Gastroesophageal sphincter (tissue), 4 donors: ENCODE results near the gene USP46. TPM values are rescaled to one million over a fixed set of nuclear protein-coding genes. Genes with fewer than 3 reads are reported as not detected.

Source experiments
- ATAC-seq: fragments of 150-250 bp; one replicate; pipeline ENCODE4 v1.9.1; 2016; ENCODE audit warnings: mild to moderate bottlenecking, moderate library complexity
- H3K27ac ChIP-seq, 4 donors: fragments of 200-600 bp; sonication (generic) in 3 of 4; 1 replicate in 3 of 4; 2 replicates in 1 of 4; pipeline ENCODE4 v1.5.1; 2016 to 2019
- H3K27me3 ChIP-seq: fragments of 200-600 bp; sonication (generic); one replicate; pipeline ENCODE4 v1.5.1; 2019
- H3K36me3 ChIP-seq, 2 donors: fragments of 200-600 bp; sonication (generic); one replicate each; pipeline ENCODE4 v1.5.1; 2019; ENCODE audit warnings: control low read depth in 1 of 2
- H3K4me1 ChIP-seq, 3 donors: fragments of 200-600 bp; sonication (generic); 1 replicate in 2 of 3; 2 replicates in 1 of 3; pipeline ENCODE4 v1.5.1; 2016 to 2019; ENCODE audit warnings: control low read depth in 2 of 3
- H3K4me3 ChIP-seq, 2 donors: fragments of 200-600 bp; sonication (generic); one replicate each; pipeline ENCODE4 v1.5.1; 2019; ENCODE audit warnings: mild to moderate bottlenecking in 1 of 2, moderate library complexity in 1 of 2
- H3K9me3 ChIP-seq, 3 donors: fragments of 200-600 bp; sonication (generic); one replicate each; pipeline ENCODE4 v1.5.1; 2017 to 2019; ENCODE audit warnings: control low read depth in 2 of 3
- EP300 ChIP-seq: sonication (generic); formaldehyde crosslinking; IDR thresholded peaks from one replicate; pipeline ENCODE4 v1.6.1; 2017; ENCODE audit warnings: antibody characterized with exemption, mild to moderate bottlenecking
- POLR2A ChIP-seq, 2 donors: fragments of 450-650 bp; IDR thresholded peaks; one replicate each; pipeline ENCODE4 v1.6.1; 2017; ENCODE audit warnings: antibody characterized with exemption in 2 of 2, mild to moderate bottlenecking in 2 of 2, moderate library complexity in 1 of 2
- POLR2AphosphoS5 ChIP-seq: sonication (generic); formaldehyde crosslinking; IDR thresholded peaks from one replicate; pipeline ENCODE4 v1.6.1; 2017; ENCODE audit warnings: antibody characterized with exemption
- WGBS, 2 donors: methylation state at CpG; one replicate each; pipeline ENCODE4 v1.1.5; 2018; ENCODE audit warnings: low coverage in 1 of 2; 5-methylcytosine and 5-hydroxymethylcytosine counted together
- total RNA-seq, 4 donors: library from RNA; depleted of rRNA; stranded (reverse); fragments of >200 nt; gene quantifications; one replicate each; pipeline ENCODE4 v1.1.0, GENCODE V29; 2016
- TF ChIP-seq, protein P1 (sequence below), 4 experiments: fragments of 200-600 bp in 2 of 4; fragments of 450-650 bp in 2 of 4; sonication (generic) in 1 of 4; IDR thresholded peaks; one replicate each; pipeline ENCODE4 v1.5.1; 2017 to 2019; ENCODE audit warnings: antibody characterized with exemption in 4 of 4, mild to moderate bottlenecking in 2 of 4, moderate library complexity in 2 of 4

Gene USP46
- total RNA-seq, 4 donors from 2014 or later: 8.1 to 9.5 (median 8.7) TPM

DNA sequence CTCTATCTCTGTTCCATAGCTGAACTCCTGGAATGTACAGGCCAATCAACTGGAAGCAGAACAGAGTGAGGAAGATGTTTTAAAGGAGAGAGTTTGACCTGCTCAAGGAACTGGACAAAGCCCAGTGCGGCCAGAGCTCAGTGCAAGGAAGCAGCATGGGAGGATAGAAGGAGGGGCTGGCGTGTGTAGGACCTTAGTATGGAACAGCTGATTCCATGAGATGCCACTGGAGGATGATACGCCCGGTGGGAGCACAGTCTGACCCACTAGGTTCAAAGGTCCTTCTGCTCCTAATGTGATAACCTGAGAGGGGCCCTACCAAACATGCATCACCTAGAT lies 81.5 kb downstream of the USP46 start:
- TF ChIP-seq POLR2AphosphoS5: no peak
- no peak for TF ChIP-seq POLR2A (IDR thresholded peaks at IDR 0.05)
- no peak for TF ChIP-seq EP300
- TF ChIP-seq, protein P1, sequence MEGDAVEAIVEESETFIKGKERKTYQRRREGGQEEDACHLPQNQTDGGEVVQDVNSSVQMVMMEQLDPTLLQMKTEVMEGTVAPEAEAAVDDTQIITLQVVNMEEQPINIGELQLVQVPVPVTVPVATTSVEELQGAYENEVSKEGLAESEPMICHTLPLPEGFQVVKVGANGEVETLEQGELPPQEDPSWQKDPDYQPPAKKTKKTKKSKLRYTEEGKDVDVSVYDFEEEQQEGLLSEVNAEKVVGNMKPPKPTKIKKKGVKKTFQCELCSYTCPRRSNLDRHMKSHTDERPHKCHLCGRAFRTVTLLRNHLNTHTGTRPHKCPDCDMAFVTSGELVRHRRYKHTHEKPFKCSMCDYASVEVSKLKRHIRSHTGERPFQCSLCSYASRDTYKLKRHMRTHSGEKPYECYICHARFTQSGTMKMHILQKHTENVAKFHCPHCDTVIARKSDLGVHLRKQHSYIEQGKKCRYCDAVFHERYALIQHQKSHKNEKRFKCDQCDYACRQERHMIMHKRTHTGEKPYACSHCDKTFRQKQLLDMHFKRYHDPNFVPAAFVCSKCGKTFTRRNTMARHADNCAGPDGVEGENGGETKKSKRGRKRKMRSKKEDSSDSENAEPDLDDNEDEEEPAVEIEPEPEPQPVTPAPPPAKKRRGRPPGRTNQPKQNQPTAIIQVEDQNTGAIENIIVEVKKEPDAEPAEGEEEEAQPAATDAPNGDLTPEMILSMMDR (IDR thresholded peaks at IDR 0.05): no peak

DNA sequence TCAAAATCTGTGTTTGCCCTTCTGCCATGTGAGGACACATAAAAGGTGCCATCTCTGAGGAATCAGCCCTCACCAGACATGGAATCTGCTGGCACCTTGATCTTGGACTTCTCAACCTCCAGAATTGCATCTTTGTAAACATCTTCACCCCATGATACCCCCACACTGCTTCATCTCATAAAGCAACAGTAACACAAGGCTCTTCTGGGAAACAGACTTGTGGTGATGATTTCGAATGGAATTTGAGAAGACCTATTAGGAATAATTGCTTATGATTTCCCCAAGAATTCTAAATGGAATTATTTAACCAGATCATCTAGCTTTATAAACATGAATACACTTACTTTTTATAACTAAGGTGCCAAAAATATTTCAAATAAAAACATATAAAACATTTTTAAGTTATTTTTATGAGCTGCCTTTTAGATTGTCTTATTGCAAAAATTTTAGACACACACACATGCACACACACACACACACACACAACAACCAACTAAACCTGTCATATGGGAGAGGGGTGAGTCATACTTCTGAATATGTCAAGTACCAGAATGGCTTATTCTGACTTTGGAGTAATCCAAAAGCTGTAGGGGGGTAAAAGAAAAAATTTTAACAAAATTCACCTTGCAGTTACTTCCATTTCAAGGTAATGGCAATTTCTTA lies 82.0 kb downstream of the USP46 start:
- H3K4me3 ChIP-seq: no peak overlapping the region
- 82 to 86% methylated on average over 1 of the region's 1 CpG for WGBS, 2 donors
- no peaks in the 10 kb centered on the region for H3K36me3 ChIP-seq
- ATAC-seq: no peak
- TF ChIP-seq, protein P1 (IDR thresholded peaks at IDR 0.05): no peak
- TF ChIP-seq POLR2AphosphoS5 (no peak), EP300 (no peak), POLR2A (IDR thresholded peaks at IDR 0.05) (no peak)
- H3K27me3 ChIP-seq: no peaks in the 10 kb centered on the region
- H3K4me1 ChIP-seq: peaks cover 0 to 4% (median 0%) of the 10 kb centered on the region in 3 donors
- no peak overlapping the region for H3K27ac ChIP-seq
- no peaks in the 10 kb centered on the region for H3K9me3 ChIP-seq

More for the DNA sequence above, 81.5 kb downstream of the USP46 start:
- Histone ChIP-seq H3K36me3 (no peaks in the 10 kb centered on the region), H3K27me3 (no peaks in the 10 kb centered on the region), H3K9me3 (no peaks in the 10 kb centered on the region), H3K4me3 (no peak overlapping the region), H3K4me1 (peaks cover 0 to 4% (median 0%) of the 10 kb centered on the region in 3 donors), H3K27ac (no peak overlapping the region)
- no peak for ATAC-seq
- 80 to 100% methylated on average over 2 of the region's 4 CpGs for WGBS, 2 donors

- Histone ChIP-seq H3K27me3 (no peaks in the 10 kb centered on the region), H3K4me3 (no peak overlapping the region), H3K36me3 (no peaks in the 10 kb centered on the region), H3K9me3 (no peaks in the 10 kb centered on the region), H3K27ac (no peak overlapping the region), H3K4me1 (peaks cover 0 to 4% (median 0%) of the 10 kb centered on the region in 3 donors)
- TF ChIP-seq POLR2A (IDR thresholded peaks at IDR 0.05) (no peak), POLR2AphosphoS5 (no peak), EP300 (no peak)
- TF ChIP-seq, protein P1 (IDR thresholded peaks at IDR 0.05): no peak
- WGBS, 2 donors: 74 to 80% methylated on average over 1 to 7 of the region's 7 CpGs
- no peak for ATAC-seq
Observed at GRCh38 chr4:52576326-52576725, 82.8 kb downstream of the USP46 start.

GRCh38 chr4:52575406-52575805 lies 83.7 kb downstream of the USP46 start:
- 100% methylated on average over 1 of the region's 1 CpG; no CpG with 5 or more reads in 1 of the 2 donors for WGBS, 2 donors
- no peak overlapping the region for H3K4me3 ChIP-seq
- H3K4me1 ChIP-seq: peaks cover 0 to 4% (median 0%) of the 10 kb centered on the region in 3 donors
- H3K27me3 ChIP-seq: no peaks in the 10 kb centered on the region
- H3K9me3 ChIP-seq: no peaks in the 10 kb centered on the region
- H3K36me3 ChIP-seq: no peaks in the 10 kb centered on the region
- no peak overlapping the region for H3K27ac ChIP-seq
- no peak for ATAC-seq
- no peak for TF ChIP-seq POLR2AphosphoS5
- TF ChIP-seq POLR2A (IDR thresholded peaks at IDR 0.05): no peak
- no peak for TF ChIP-seq EP300
- TF ChIP-seq, protein P1 (IDR thresholded peaks at IDR 0.05): no peak

DNA sequence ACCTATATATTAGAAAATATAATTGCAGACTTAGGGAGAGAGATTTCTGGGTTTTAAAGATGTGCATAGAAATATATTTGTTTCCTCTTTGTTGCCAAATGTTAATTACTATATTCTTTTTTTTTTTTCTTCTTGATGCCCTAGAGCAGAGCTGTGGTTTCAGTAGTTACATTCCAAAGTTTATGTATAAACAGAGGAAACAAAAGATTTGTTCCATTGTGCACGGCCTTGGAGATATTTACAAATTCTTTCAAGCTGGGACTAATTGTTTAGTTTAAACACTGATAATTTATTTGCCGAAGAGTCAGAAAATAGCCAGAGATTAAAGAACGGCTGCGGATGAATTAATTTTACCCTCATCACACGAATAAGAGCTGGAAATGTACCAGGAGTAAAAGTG lies 85.1 kb downstream of the USP46 start:
- no peak overlapping the region for H3K27ac ChIP-seq
- H3K4me3 ChIP-seq: no peak overlapping the region
- no peak for ATAC-seq
- WGBS, 2 donors: 4 to 38% methylated on average over 3 to 5 of the region's 5 CpGs
- H3K4me1 ChIP-seq: peaks cover 0 to 4% (median 0%) of the 10 kb centered on the region in 3 donors
- H3K36me3 ChIP-seq: no peaks in the 10 kb centered on the region
- H3K27me3 ChIP-seq: no peaks in the 10 kb centered on the region
- H3K9me3 ChIP-seq: no peaks in the 10 kb centered on the region
- no peak for TF ChIP-seq EP300
